Smooth muscle cell (in vitro differentiated cells): ENCODE measurements around the gene GDF3. TPM values are rescaled to one million over a fixed set of nuclear protein-coding genes. Genes with fewer than 3 reads are reported as not detected.
A peak's percentile ranks its signal among the peaks of the same experiment; 100 is the strongest.
"Not testable (repeated sequence)": the region's sequence is repeated elsewhere in the genome, so short reads cannot be mapped to it uniquely, and the experiment has no call there.

Source experiments
- DNase-seq: peaks from one replicate; lab custom pipeline; 2025; ENCODE audit not compliant: unreplicated experiment; lab: John Stamatoyannopoulos, UW
- H2AFZ ChIP-seq: fragments of 200-600 bp; sonication (generic); 2 replicates; pipeline ENCODE4 v1.6.0; 2016; ENCODE audit warnings: antibody characterized with exemption, low read depth, mild to moderate bottlenecking
- H3F3A ChIP-seq: fragments of 200-600 bp; sonication (generic); 2 replicates; pipeline ENCODE4 v1.6.0; 2017; ENCODE audit warnings: antibody characterized with exemption, low read depth
- H3K27ac ChIP-seq: fragments of 200-600 bp; sonication (generic); 2 replicates; pipeline ENCODE4 v1.5.1; 2016; ENCODE audit warnings: low read depth, mild to moderate bottlenecking
- H3K27me3 ChIP-seq: fragments of 200-600 bp; sonication (generic); 2 replicates; pipeline ENCODE4 v1.6.1; 2016; ENCODE audit warnings: low read depth, mild to moderate bottlenecking
- H3K36me3 ChIP-seq: fragments of 200-600 bp; sonication (generic); 2 replicates; pipeline ENCODE4 v1.5.1; 2016; ENCODE audit warnings: low read depth
- H3K4me1 ChIP-seq: fragments of 200-600 bp; sonication (generic); 2 replicates; pipeline ENCODE4 v1.5.1; 2016; ENCODE audit warnings: low read depth
- H3K4me2 ChIP-seq: fragments of 200-600 bp; sonication (generic); 2 replicates; pipeline ENCODE4 v1.6.0; 2016; ENCODE audit warnings: mild to moderate bottlenecking
- H3K4me3 ChIP-seq: fragments of 200-600 bp; sonication (generic); 2 replicates; pipeline ENCODE4 v1.5.1; 2016; ENCODE audit warnings: mild to moderate bottlenecking
- H3K79me2 ChIP-seq: fragments of 200-600 bp; sonication (generic); 2 replicates; pipeline ENCODE4 v1.6.0; 2016; ENCODE audit warnings: low read depth, mild to moderate bottlenecking
- H3K9ac ChIP-seq: fragments of 200-600 bp; sonication (generic); 2 replicates; pipeline ENCODE4 v1.6.0; 2016; ENCODE audit warnings: low read depth
- H3K9me3 ChIP-seq: fragments of 200-600 bp; sonication (generic); replicated peaks from 2 replicates; pipeline ENCODE4 v1.5.1; 2016; ENCODE audit warnings: low read depth
- H4K20me1 ChIP-seq: fragments of 200-600 bp; sonication (generic); 2 replicates; pipeline ENCODE4 v1.6.0; 2016; ENCODE audit warnings: low read depth
- CTCF ChIP-seq: fragments of 200-600 bp; sonication (generic); IDR thresholded peaks from 2 replicates; pipeline ENCODE4 v1.5.1; 2017; ENCODE audit warnings: borderline replicate concordance, mild to moderate bottlenecking, antibody characterized with exemption; ENCODE audit not compliant: insufficient read depth, poor library complexity, severe bottlenecking
- WGBS: methylation state at CpG from one replicate; pipeline ENCODE4 v1.1.7; 2016; ENCODE audit warnings: low lambda C conversion rate; 5-methylcytosine and 5-hydroxymethylcytosine counted together
- polyA plus RNA-seq: library from polyadenylated mRNA; unstranded; fragments of >200 nt; fragmentation: Nextera tagmentation; extraction: Ambion mirVana; gene quantifications from 2 replicates; pipeline ENCODE4 v1.2.1, GENCODE V29; 2016
- total RNA-seq: library from RNA; depleted of rRNA; stranded (reverse); fragments of >200 nt; gene quantifications from 2 replicates; pipeline ENCODE4 v1.2.3, GENCODE V29; 2014

GDF3 gene
- total and polyA plus RNA-seq, 2 experiments from 2014 or later = not detected

GRCh38 chr12:7679251-7680045 is 16.1 kb downstream of the GDF3 start:
- Histone ChIP-seq H3K36me3 (no peaks in the 10 kb centered on the region), H3F3A (no peaks in the 10 kb centered on the region), H3K4me1 (no peaks in the 10 kb centered on the region), H3K27me3 (no peaks in the 10 kb centered on the region), H3K9me3 (no peaks in the 10 kb centered on the region), H3K9ac (no peak overlapping the region), H4K20me1 (no peaks in the 10 kb centered on the region), H3K4me3 (no peak overlapping the region), H3K79me2 (no peaks in the 10 kb centered on the region), H3K27ac (no peak overlapping the region), H2AFZ (no peak overlapping the region), H3K4me2 (no peak overlapping the region)
- WGBS = 89% methylated on average over 9 of the region's 9 CpGs
- no peak for DNase-seq
- TF ChIP-seq CTCF = no peak

- Histone ChIP-seq H3K4me2 (no peak overlapping the region), H4K20me1 (no peaks in the 10 kb centered on the region), H3K9ac (no peak overlapping the region), H3F3A (no peaks in the 10 kb centered on the region), H3K36me3 (no peaks in the 10 kb centered on the region), H3K4me3 (no peak overlapping the region), H3K9me3 (no peaks in the 10 kb centered on the region), H3K4me1 (no peaks in the 10 kb centered on the region), H2AFZ (no peak overlapping the region), H3K79me2 (no peaks in the 10 kb centered on the region), H3K27me3 (no peaks in the 10 kb centered on the region), H3K27ac (no peak overlapping the region)
- no peak for TF ChIP-seq CTCF
- WGBS = 79% methylated on average over 7 of the region's 8 CpGs
- DNase-seq = no peak
Measured at GRCh38 chr12:7678744-7679143, 16.8 kb downstream of the GDF3 start.

GRCh38 chr12:7677432-7677888 is 18.1 kb downstream of the GDF3 start:
- H3K27ac ChIP-seq, H4K20me1 ChIP-seq, H3K79me2 ChIP-seq, H3K4me3 ChIP-seq, H3K9me3 ChIP-seq, H3F3A ChIP-seq, H3K36me3 ChIP-seq, DNase-seq, H3K9ac ChIP-seq, H3K27me3 ChIP-seq, H3K4me1 ChIP-seq: not testable (repeated sequence)
- peak; percentile 41 for TF ChIP-seq CTCF
- peak overlapping the region; percentile 80 for H2AFZ ChIP-seq
- WGBS = 58% methylated on average over 9 of the region's 9 CpGs
- H3K4me2 ChIP-seq = peak overlapping the region; percentile 68

- H4K20me1 ChIP-seq = not testable (repeated sequence)
Measured at GRCh38 chr12:7675455-7675854, 20.1 kb downstream of the GDF3 start.

More at GRCh38 chr12:7675455-7675854, 20.1 kb downstream of the GDF3 start:
- H3K4me2 ChIP-seq, H3K36me3 ChIP-seq, H3K27ac ChIP-seq, H3K79me2 ChIP-seq, H3K4me1 ChIP-seq, H2AFZ ChIP-seq, H3K9ac ChIP-seq, H3K9me3 ChIP-seq, H3K4me3 ChIP-seq, DNase-seq, H3F3A ChIP-seq, H3K27me3 ChIP-seq: not testable (repeated sequence)
- WGBS = 91% methylated on average over 6 of the region's 6 CpGs
